Mesenteric fat pad (tissue), 1 donor: ENCODE data around the gene TUFM. TPM values are rescaled to one million over a fixed set of nuclear protein-coding genes. Genes with fewer than 3 reads are reported as not detected.
A peak's percentile ranks its signal among the peaks of the same experiment; 100 is the strongest.
"Not testable (repeated sequence)": the region's sequence is repeated elsewhere in the genome, so short reads cannot be mapped to it uniquely, and the experiment has no call there.

ENCODE experiments used
- DNase-seq: peaks from one replicate; pipeline ENCODE4 v3.0.0-alpha.2; 2020; ENCODE audit warnings: low spot score
- long read RNA-seq: library from polyadenylated mRNA; unstranded; transcript quantifications from one replicate; pipeline ENCODE4 v2.0.0, GENCODE V29; 2020
- total RNA-seq: library from RNA; stranded (reverse); fragmentation: NEBNext Ultra II Directional; extraction: Animal tissue kit (Norgen Biotek cat#: 25700); gene quantifications from one replicate; pipeline ENCODE4 v1.2.1, GENCODE V29; 2021
- donor health status: DM: yes; HTN: yes; CAD: no.

The TUFM gene
- total RNA-seq: 113 TPM
- long read RNA-seq, transcript TUFM-201 (10 exons, 2,071 nt): major isoform, 1,129 of 1,253 reads
- long read RNA-seq, partial matches to known transcripts: 35 of 1,253 reads
- long read RNA-seq, other reads (novel, unspliced or antisense): 89 of 1,253 reads

- peak; percentile 99 for DNase-seq
These were observed at the start of gene TUFM for GRCh38 chr16:28846080-28846932. TUFM (minus strand) TSS chr16:28846348; CDS start chr16:28846269, 79 bp downstream.

- DNase-seq: no peak
These were observed 49.5 kb upstream of the TUFM start for GRCh38 chr16:28895609-28896008.

GRCh38 chr16:28893291-28893690 lies 47.1 kb upstream of the TUFM start:
- no peak for DNase-seq

- no peak for DNase-seq
These were observed 46.1 kb upstream of the TUFM start for GRCh38 chr16:28891964-28892890.

GRCh38 chr16:28890355-28890754 lies 44.2 kb upstream of the TUFM start:
- not testable (repeated sequence) for DNase-seq

- DNase-seq: no peak
These were observed 40.8 kb upstream of the TUFM start for GRCh38 chr16:28886945-28887344.

- no peak for DNase-seq
These were observed 37.9 kb upstream of the TUFM start for GRCh38 chr16:28884045-28884444.

GRCh38 chr16:28883221-28883996 lies 37.3 kb upstream of the TUFM start:
- DNase-seq: no peak

- no peak for DNase-seq
These were observed 36.5 kb upstream of the TUFM start for GRCh38 chr16:28882551-28883160.

- DNase-seq: not testable (repeated sequence)
These were observed 35.4 kb upstream of the TUFM start for GRCh38 chr16:28881565-28881964.

GRCh38 chr16:28880955-28881354 lies 34.8 kb upstream of the TUFM start:
- DNase-seq: no peak

- no peak for DNase-seq
These were observed 34.4 kb upstream of the TUFM start for GRCh38 chr16:28880589-28880915.

GRCh38 chr16:28879841-28880588 lies 33.9 kb upstream of the TUFM start:
- peak; percentile 95 for DNase-seq

GRCh38 chr16:28879261-28879840 lies 33.2 kb upstream of the TUFM start:
- DNase-seq: no peak

- DNase-seq: no peak
These were observed 32.2 kb upstream of the TUFM start, which contains the start of gene ATP2A1 for GRCh38 chr16:28878083-28878926. ATP2A1 (plus strand) TSS chr16:28878488; CDS start chr16:28878672, 184 bp downstream.

GRCh38 chr16:28877655-28878000 lies 31.5 kb upstream of the TUFM start:
- no peak for DNase-seq

- DNase-seq: no peak
These were observed 31.0 kb upstream of the TUFM start for GRCh38 chr16:28876973-28877654.
